Upper lobe of right lung (tissue), 1 donor: ENCODE data around the gene RELN. TPM values are rescaled to one million over a fixed set of nuclear protein-coding genes. Genes with fewer than 3 reads are reported as not detected.

ENCODE experiments used
- ATAC-seq: fragments of 200-7000 bp; cut with Tn5 transposase; one replicate; pipeline ENCODE4 v1.9.1; 2020; ENCODE audit warnings: mild to moderate bottlenecking, moderate library complexity
- DNase-seq: peaks from one replicate; pipeline ENCODE4 v3.0.0-alpha.2; 2020
- H3K27ac ChIP-seq: fragments of 200-600 bp; one replicate; pipeline ENCODE4 v1.8.0; 2022
- H3K27me3 ChIP-seq: fragments of 200-600 bp; one replicate; pipeline ENCODE4 v1.8.0; 2022; ENCODE audit warnings: mild to moderate bottlenecking
- H3K36me3 ChIP-seq: fragments of 200-600 bp; one replicate; pipeline ENCODE4 v1.8.0; 2022
- H3K4me1 ChIP-seq: fragments of 200-600 bp; one replicate; pipeline ENCODE4 v1.8.0; 2022
- H3K4me3 ChIP-seq: fragments of 200-600 bp; one replicate; pipeline ENCODE4 v1.8.0; 2022; ENCODE audit warnings: mild to moderate bottlenecking
- H3K9me3 ChIP-seq: fragments of 200-600 bp; one replicate; pipeline ENCODE4 v1.8.0; 2022
- intact Hi-C: fragments of 100-400 bp; cut with DNase I; formaldehyde crosslinking; loops from one replicate; pipeline ENCODE4 v1.11.0; 2022
- total RNA-seq: library from RNA; stranded (reverse); fragmentation: NEBNext Ultra II Directional; extraction: Animal tissue kit (Norgen Biotek cat#: 25700); gene quantifications from one replicate; pipeline ENCODE4 v1.2.1, GENCODE V29; 2021
- TF ChIP-seq, protein P1 (sequence below): fragments of 200-600 bp; IDR thresholded peaks from one replicate; pipeline ENCODE4 v1.8.0; 2022; ENCODE audit warnings: antibody characterized with exemption
- donor health status: DM: no; HTN: yes; CAD: no; lungs with severe emphysema.

Gene RELN
- total RNA-seq, 1 donor from 2014 or later, result 5.6 TPM

DNA sequence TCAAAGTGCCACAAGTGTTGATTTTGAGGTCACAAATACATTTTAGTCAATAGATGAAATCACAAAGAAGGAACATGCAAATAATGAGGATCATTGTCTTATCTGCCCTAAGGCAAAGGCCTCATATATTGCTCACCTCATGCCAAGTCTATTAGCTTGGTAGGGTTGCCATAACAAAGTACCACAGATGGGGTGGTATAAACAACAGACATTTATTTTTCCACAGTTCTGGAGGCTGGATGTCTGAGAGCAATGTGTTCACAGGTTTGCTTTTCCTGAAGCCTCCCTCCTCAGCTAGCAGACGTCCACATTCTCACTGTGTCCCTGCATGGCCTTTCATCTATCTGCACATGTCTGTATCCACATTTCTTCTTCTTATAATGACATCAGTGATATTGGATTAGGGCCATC lies 59.6 kb downstream of the RELN start:
- TF ChIP-seq, protein P1, sequence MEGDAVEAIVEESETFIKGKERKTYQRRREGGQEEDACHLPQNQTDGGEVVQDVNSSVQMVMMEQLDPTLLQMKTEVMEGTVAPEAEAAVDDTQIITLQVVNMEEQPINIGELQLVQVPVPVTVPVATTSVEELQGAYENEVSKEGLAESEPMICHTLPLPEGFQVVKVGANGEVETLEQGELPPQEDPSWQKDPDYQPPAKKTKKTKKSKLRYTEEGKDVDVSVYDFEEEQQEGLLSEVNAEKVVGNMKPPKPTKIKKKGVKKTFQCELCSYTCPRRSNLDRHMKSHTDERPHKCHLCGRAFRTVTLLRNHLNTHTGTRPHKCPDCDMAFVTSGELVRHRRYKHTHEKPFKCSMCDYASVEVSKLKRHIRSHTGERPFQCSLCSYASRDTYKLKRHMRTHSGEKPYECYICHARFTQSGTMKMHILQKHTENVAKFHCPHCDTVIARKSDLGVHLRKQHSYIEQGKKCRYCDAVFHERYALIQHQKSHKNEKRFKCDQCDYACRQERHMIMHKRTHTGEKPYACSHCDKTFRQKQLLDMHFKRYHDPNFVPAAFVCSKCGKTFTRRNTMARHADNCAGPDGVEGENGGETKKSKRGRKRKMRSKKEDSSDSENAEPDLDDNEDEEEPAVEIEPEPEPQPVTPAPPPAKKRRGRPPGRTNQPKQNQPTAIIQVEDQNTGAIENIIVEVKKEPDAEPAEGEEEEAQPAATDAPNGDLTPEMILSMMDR, result no peak
- intact Hi-C loops, result no loop called here
- no peak for DNase-seq
- Histone ChIP-seq H3K4me3 (no peak overlapping the region), H3K36me3 (no peaks in the 10 kb centered on the region), H3K4me1 (no peaks in the 10 kb centered on the region), H3K27ac (no peak overlapping the region), H3K9me3 (no peaks in the 10 kb centered on the region), H3K27me3 (no peaks in the 10 kb centered on the region)
- no peak for ATAC-seq

DNA sequence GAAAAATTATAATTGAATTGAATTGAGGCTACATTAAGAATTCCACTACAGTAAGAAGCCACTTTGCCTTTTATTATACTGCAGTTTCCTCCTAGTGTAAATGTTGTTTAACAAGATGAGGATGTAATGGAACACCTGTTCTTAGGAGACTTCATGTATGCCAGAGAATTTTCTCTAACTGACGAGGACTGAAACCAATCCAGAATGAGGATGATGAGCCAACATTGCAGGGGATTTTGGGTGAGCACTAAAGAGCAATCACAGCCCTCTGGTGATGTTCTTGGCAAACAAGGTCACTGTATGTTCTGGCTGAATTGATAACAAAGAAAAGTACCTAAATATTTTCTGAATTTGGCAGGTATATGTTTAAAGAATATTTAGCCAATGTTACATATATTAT lies 60.9 kb downstream of the RELN start:
- Histone ChIP-seq H3K27ac (no peak overlapping the region), H3K36me3 (no peaks in the 10 kb centered on the region), H3K27me3 (no peaks in the 10 kb centered on the region), H3K4me3 (no peak overlapping the region), H3K4me1 (no peaks in the 10 kb centered on the region), H3K9me3 (no peaks in the 10 kb centered on the region)
- DNase-seq, result no peak
- TF ChIP-seq, protein P1, result no peak
- ATAC-seq, result no peak
- intact Hi-C loops, result no loop called here

DNA sequence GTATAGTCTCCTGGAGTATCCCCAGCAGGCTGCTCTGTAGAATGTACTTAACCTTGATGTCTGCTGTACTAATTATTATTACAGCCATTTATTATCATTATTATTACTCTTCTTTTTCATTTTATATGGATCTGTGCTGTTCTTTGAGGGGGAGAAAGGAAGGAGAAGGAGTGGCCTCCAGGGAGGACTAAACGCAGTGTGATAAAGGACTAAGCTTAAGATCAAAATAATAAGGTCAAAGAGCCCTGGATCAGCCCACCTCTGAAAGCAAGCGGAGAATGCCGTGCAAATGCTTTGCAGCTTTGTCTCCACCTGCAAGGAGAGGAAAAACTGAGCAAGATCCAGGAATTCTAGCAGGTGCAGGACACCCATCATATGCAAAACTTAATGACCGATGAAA lies 65.3 kb downstream of the RELN start:
- no peak overlapping the region for H3K4me3 ChIP-seq
- intact Hi-C loops, result no loop called here
- no peaks in the 10 kb centered on the region for H3K36me3 ChIP-seq
- no peaks in the 10 kb centered on the region for H3K4me1 ChIP-seq
- DNase-seq (no peak), ATAC-seq (no peak)
- TF ChIP-seq, protein P1, result no peak
- H3K27ac ChIP-seq, result no peak overlapping the region
- H3K9me3 ChIP-seq, result no peaks in the 10 kb centered on the region
- H3K27me3 ChIP-seq, result no peaks in the 10 kb centered on the region

DNA sequence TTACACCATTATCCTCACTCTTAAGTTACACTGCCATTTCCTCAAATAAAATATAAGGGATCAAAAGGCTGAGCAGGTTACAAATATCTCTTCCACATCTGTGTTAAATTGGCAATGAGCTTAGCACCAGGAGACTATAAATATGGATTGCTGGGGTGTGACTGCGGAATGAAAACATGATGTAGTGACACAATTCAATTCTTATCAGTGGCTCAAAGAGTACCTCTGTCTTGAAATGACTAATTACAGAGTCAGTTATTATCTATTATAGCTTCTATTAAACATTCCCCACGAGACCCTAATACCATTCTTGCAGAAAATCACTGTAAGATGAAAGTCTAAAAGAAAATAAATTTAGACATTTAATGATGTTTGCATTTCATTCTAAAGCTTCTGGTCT lies 67.1 kb downstream of the RELN start:
- ATAC-seq, result no peak
- H3K27me3 ChIP-seq, result no peaks in the 10 kb centered on the region
- no peaks in the 10 kb centered on the region for H3K36me3 ChIP-seq

DNA sequence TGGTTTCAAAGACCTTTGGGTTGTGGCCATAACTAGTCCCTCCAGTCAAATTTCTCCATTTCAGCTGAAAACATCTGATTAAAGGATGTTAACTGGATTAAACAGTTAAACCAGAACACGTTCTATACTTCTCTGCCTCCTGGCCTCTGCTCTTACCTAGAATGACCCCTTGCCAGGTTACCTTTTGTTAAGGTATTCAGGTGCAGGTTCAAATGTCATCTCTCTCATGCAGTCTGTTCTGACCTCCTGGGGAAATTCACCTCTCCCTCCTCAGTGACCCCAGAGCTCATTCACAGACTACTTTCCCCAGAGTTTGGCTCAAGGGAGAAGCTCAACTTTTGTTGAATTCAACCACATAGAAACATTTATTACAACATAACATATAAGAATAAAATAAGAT lies 67.8 kb downstream of the RELN start:
- Histone ChIP-seq H3K4me1 (no peaks in the 10 kb centered on the region), H3K9me3 (no peaks in the 10 kb centered on the region), H3K36me3 (no peaks in the 10 kb centered on the region), H3K4me3 (no peak overlapping the region), H3K27me3 (no peaks in the 10 kb centered on the region), H3K27ac (no peak overlapping the region)
- TF ChIP-seq, protein P1, result no peak
- intact Hi-C loops, result no loop called here
- no peak for DNase-seq
- ATAC-seq, result no peak

More for the DNA sequence above, 67.1 kb downstream of the RELN start:
- Histone ChIP-seq H3K9me3 (no peaks in the 10 kb centered on the region), H3K4me1 (no peaks in the 10 kb centered on the region), H3K27ac (no peak overlapping the region), H3K4me3 (no peak overlapping the region)
- DNase-seq, result no peak
- intact Hi-C loops, result no loop called here
- TF ChIP-seq, protein P1, result no peak

DNA sequence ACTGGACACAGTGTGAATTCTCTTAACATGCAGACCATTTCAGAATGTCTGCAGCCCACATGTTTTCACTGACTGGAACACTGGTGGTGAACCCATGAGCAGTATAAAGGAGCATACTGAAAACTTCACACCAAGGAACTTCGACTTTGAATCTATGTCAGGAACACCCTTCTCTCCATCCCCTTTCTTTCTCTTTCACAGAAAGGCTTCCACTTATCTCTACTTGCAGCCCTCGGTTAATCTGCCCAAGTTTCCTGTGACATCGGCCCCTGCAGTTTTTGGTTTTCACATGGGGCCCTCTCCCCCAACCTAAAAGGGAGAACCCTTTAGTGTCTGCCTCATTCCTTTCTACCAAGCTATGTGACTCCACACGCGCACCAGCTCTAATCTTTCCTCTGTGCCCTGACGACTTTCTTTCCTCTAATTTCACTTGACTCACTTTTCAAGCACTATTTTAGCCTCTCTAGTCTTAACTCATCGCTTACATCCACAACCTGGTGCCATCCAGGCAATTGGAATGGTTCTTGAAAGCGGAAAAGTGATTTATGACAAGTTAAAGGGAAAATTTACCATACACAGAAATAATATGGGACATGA lies 70.1 kb downstream of the RELN start:
- Histone ChIP-seq H3K4me1 (no peaks in the 10 kb centered on the region), H3K27ac (no peak overlapping the region), H3K27me3 (no peaks in the 10 kb centered on the region), H3K9me3 (no peaks in the 10 kb centered on the region), H3K36me3 (no peaks in the 10 kb centered on the region), H3K4me3 (no peak overlapping the region)
- DNase-seq (no peak), ATAC-seq (no peak)
- intact Hi-C loops, result no loop called here
- TF ChIP-seq, protein P1, result no peak
